Inflammatory macrophage treated with lipopolysaccharide for 4 hours (primary cell): Measurements from ENCODE around the gene PPEF2.
"Not testable (repeated sequence)": the region's sequence is repeated elsewhere in the genome, so short reads cannot be mapped to it uniquely, and the experiment has no call there.

Experiments
- DNase-seq: peaks from one replicate; pipeline ENCODE4 v3.0.0-alpha.2; 2020

Gene PPEF2

GRCh38 chr4:75902352-75902751 is at the start of gene PPEF2:
TSS of gene PPEF2 (minus strand) at chr4:75902452. CDS start at chr4:75896325, 6,127 bp downstream.
- DNase-seq: no peak

- DNase-seq: no peak
Measured at GRCh38 chr4:75950213-75950815, 48.1 kb upstream of the PPEF2 start.

- peak; percentile 10 for DNase-seq
Measured at GRCh38 chr4:75948822-75949444, 46.7 kb upstream of the PPEF2 start.

GRCh38 chr4:75940692-75941253 is 38.5 kb upstream of the PPEF2 start, which contains the start of gene NAAA:
TSS of gene NAAA (minus strand) at chr4:75941013. CDS start at chr4:75940949, 64 bp downstream.
- DNase-seq: peak; percentile 66

- peak; percentile 66 for DNase-seq
Measured at GRCh38 chr4:75939890-75940691, 37.8 kb upstream of the PPEF2 start.

GRCh38 chr4:75935628-75936027 is 33.4 kb upstream of the PPEF2 start:
- DNase-seq: no peak

- DNase-seq: no peak
Measured at GRCh38 chr4:75930152-75930551, 27.9 kb upstream of the PPEF2 start.

- DNase-seq: not testable (repeated sequence)
Measured at GRCh38 chr4:75924916-75925315, 22.7 kb upstream of the PPEF2 start.

- DNase-seq: no peak
Measured at GRCh38 chr4:75924309-75924827, 22.1 kb upstream of the PPEF2 start.

GRCh38 chr4:75922588-75922987 is 20.3 kb upstream of the PPEF2 start:
- no peak for DNase-seq

GRCh38 chr4:75921910-75922309 is 19.7 kb upstream of the PPEF2 start:
- DNase-seq: no peak

GRCh38 chr4:75920327-75920726 is 18.1 kb upstream of the PPEF2 start:
- DNase-seq: no peak

GRCh38 chr4:75919920-75920319 is 17.7 kb upstream of the PPEF2 start:
- no peak for DNase-seq

GRCh38 chr4:75916091-75916661 is 13.9 kb upstream of the PPEF2 start:
- DNase-seq: peak; percentile 43

GRCh38 chr4:75912968-75913367 is 10.7 kb upstream of the PPEF2 start:
- DNase-seq: no peak

GRCh38 chr4:75910831-75911230 is 8.6 kb upstream of the PPEF2 start:
- DNase-seq: not testable (repeated sequence)

- DNase-seq: no peak
Measured at GRCh38 chr4:75909405-75909804, 7.2 kb upstream of the PPEF2 start.

GRCh38 chr4:75908555-75908954 is 6.3 kb upstream of the PPEF2 start:
- no peak for DNase-seq

GRCh38 chr4:75907966-75908365 is 5.7 kb upstream of the PPEF2 start:
- peak; percentile 65 for DNase-seq

- no peak for DNase-seq
Measured at GRCh38 chr4:75904076-75904475, 1.8 kb upstream of the PPEF2 start.

GRCh38 chr4:75898536-75898935 is 3.7 kb downstream of the PPEF2 start:
- DNase-seq: no peak

GRCh38 chr4:75895744-75896314 is 6.4 kb downstream of the PPEF2 start:
- peak; percentile 30 for DNase-seq

GRCh38 chr4:75892508-75892907 is 9.7 kb downstream of the PPEF2 start:
- DNase-seq: no peak
